GM19238 (cell line): Measurements from ENCODE around the gene CACNA1A.
"Not testable (repeated sequence)": the region's sequence is repeated elsewhere in the genome, so short reads cannot be mapped to it uniquely, and the experiment has no call there.

Source experiments
- DNase-seq: peaks from one replicate; pipeline ENCODE4 v3.0.0; 2011; ENCODE audit warnings: low spot score; ENCODE audit not compliant: insufficient read length

CACNA1A gene

GRCh38 chr19:13366529-13367143 lies 139.6 kb downstream of the CACNA1A start:
- no peak for DNase-seq

GRCh38 chr19:13363954-13364353 lies 142.3 kb downstream of the CACNA1A start:
- no peak for DNase-seq

GRCh38 chr19:13363245-13363644 lies 143.0 kb downstream of the CACNA1A start:
- DNase-seq = no peak

GRCh38 chr19:13362668-13363067 lies 143.6 kb downstream of the CACNA1A start:
- DNase-seq = no peak

- not testable (repeated sequence) for DNase-seq
These were observed 144.6 kb downstream of the CACNA1A start for GRCh38 chr19:13361726-13362125.

- DNase-seq = no peak
These were observed 149.5 kb downstream of the CACNA1A start for GRCh38 chr19:13356686-13357280.

GRCh38 chr19:13356185-13356584 lies 150.1 kb downstream of the CACNA1A start:
- no peak for DNase-seq

- DNase-seq = no peak
These were observed 150.9 kb downstream of the CACNA1A start for GRCh38 chr19:13355356-13355755.

- no peak for DNase-seq
These were observed 152.7 kb downstream of the CACNA1A start for GRCh38 chr19:13353625-13354024.

- DNase-seq = no peak
These were observed 155.5 kb downstream of the CACNA1A start for GRCh38 chr19:13350759-13351158.

GRCh38 chr19:13350072-13350471 lies 156.2 kb downstream of the CACNA1A start:
- DNase-seq = no peak

GRCh38 chr19:13347367-13347766 lies 158.9 kb downstream of the CACNA1A start:
- no peak for DNase-seq

GRCh38 chr19:13343514-13343913 lies 162.8 kb downstream of the CACNA1A start:
- DNase-seq = no peak

- DNase-seq = no peak
These were observed 163.6 kb downstream of the CACNA1A start for GRCh38 chr19:13342672-13343071.

- DNase-seq = no peak
These were observed 166.4 kb downstream of the CACNA1A start for GRCh38 chr19:13339869-13340268.

GRCh38 chr19:13337181-13337580 lies 169.1 kb downstream of the CACNA1A start:
- no peak for DNase-seq

GRCh38 chr19:13334801-13335481 lies 171.3 kb downstream of the CACNA1A start:
- DNase-seq = no peak

- no peak for DNase-seq
These were observed 176.0 kb downstream of the CACNA1A start for GRCh38 chr19:13330285-13330684.

GRCh38 chr19:13329766-13330165 lies 176.5 kb downstream of the CACNA1A start:
- DNase-seq = no peak

- no peak for DNase-seq
These were observed 178.0 kb downstream of the CACNA1A start for GRCh38 chr19:13328241-13328640.

GRCh38 chr19:13319526-13319925 lies 186.8 kb downstream of the CACNA1A start:
- no peak for DNase-seq

GRCh38 chr19:13318190-13318589 lies 188.1 kb downstream of the CACNA1A start:
- no peak for DNase-seq

GRCh38 chr19:13315495-13315894 lies 190.8 kb downstream of the CACNA1A start:
- DNase-seq = no peak
